Measurements from ENCODE around the gene GPR137C.
"Not testable (repeated sequence)": the region's sequence is repeated elsewhere in the genome, so short reads cannot be mapped to it uniquely, and the experiment has no call there.

GPR137C gene

DNA sequence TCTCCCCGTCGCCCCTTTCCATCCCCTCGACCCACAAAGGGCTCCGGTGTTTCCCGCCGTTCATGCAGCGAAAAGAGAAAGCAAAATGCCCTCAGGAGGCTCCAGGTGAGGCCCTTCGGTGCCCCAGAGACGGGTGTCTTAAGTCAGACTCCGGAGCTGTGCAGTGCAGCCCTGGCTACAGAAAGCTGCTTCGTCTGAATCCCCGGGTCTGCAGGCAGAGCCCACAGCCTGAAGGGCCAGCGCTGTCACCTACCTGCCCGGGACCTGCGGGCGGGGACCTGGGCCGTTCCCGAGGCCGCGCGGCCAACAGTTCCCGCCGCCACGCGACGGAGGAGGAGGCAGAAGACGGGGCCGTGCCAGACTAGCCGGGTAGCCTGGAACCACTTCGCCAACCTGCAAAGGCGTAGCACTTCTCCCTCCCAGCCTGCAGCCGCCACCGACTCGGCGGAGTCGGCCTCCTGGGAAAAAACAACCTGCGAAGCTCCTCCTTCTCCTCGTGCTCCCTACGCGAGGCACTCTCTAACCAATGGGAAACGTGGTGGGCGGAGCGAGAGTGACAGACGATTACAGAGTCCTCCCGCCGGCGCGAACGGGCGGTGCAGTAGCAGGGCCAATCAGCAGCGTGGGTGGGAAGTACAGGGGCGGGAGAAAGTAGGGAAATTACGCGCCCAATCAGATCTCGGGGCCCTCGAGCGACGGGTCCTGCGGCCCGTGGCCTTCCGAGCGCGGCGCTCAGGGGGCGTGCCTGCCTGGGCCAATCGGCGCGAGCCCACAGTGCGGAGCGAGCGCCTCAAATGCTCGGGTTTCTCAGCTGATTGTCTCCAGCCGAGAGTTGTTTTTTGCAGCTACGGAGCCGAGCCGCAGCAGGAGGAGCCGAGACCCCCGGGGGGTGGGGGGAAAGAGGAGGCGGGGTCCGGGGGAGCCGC is at the start of gene GPR137C, which contains the start of gene TXNDC16:
GPR137C (plus strand) TSS at position 774 of the 926 bp plus-strand sequence. CDS start 312 bp downstream, outside the sequence.
TXNDC16 (minus strand) TSS at position 443 of the 926 bp plus-strand sequence. CDS start 8,948 bp downstream, outside the sequence.
- DNase-seq: peak; percentile 100

- no peak for DNase-seq
Observed at GRCh38 chr14:52513249-52513648, 39.4 kb upstream of the GPR137C start.

DNA sequence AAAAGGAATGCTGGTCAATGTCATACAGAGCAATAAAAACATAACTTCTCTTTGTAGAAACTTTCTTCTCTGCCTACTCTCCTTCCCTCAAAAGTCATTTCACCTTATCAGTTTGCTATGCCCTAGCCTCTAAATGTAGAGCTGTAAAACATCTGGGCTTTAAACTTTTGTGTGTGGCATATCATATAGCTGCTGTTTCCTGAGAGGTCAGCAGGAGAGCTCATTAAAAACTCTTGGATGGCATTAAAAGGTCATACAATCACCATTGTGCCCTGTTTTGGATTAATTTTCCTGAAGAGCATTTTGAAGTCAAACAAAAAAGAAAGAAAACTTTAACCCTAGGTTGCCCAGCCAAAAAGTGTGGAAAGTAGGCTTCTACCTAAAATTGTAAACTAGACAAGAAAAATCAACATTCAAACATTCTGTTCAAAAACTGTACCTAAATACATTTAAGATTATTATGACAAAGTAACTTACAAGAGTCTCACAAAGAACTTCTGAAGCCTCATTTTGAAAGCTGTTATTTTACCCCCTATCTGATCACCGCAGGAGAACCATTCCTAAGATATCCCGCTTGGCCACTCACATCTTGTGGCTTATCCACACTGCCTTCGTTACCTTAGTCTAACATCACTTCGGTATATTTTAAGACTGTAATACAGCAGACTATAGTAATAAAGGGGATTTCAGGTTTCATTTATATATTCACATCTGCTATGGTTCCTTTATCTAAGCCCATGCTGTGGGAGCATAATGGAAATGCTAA is 38.4 kb upstream of the GPR137C start:
- no peak for DNase-seq

GRCh38 chr14:52522033-52522432 is 30.6 kb upstream of the GPR137C start:
- DNase-seq: no peak

DNA sequence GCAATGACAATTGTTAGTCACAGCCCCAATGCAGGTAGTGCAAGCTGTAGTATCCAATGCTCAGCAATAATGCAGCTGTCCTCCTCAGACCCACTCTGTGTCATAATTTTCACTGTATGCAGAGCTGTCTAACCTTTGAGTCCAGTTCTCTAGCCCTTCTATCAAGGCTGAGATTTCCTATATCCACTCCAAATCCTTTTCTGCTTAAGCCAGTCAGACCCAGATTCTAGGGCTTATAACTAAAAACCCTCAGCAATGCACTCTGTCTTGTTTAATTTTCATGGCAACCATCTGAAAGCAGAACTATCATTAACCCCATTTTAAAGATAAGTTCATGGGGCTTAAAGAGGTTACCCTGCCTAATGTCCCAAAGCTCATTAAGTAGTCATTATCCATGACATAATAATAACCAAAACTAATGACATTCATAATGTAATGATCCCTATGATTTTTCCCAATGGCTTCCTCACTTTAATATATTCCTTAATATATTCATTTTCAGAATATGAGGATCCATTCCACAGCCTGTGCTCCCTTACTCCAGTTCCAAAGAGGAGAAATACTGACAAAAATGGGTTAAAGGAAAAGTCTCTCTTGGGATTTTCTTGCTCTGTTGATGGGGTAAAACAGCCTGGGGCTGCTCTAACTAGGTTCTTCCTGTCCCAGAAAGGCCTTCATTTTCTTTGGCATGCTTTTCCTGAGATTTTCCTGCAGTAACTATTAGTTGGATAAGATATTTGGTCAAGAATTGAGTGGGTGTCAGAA is 29.9 kb upstream of the GPR137C start:
- no peak for DNase-seq

DNA sequence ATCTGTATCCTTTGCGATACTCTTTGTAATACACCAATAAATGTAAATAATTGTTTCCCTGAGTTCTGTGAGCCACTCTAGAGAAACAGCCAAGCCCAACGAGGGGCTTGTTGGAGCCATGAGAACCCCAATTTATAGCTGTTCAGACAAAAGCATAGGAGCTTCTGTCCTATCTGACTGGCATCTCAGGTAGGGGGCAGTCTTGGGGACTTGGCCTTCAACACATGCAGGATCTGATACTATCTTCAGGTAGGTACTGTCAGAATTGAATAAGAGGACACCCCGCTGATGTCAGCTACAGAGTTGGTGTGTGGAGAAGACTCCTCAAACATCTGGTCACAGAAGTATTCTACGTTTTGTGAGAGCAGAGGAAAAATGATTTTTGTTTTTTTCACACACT is 25.6 kb upstream of the GPR137C start:
- no peak for DNase-seq

- DNase-seq: no peak
Observed at GRCh38 chr14:52531481-52531880, 21.2 kb upstream of the GPR137C start.

DNA sequence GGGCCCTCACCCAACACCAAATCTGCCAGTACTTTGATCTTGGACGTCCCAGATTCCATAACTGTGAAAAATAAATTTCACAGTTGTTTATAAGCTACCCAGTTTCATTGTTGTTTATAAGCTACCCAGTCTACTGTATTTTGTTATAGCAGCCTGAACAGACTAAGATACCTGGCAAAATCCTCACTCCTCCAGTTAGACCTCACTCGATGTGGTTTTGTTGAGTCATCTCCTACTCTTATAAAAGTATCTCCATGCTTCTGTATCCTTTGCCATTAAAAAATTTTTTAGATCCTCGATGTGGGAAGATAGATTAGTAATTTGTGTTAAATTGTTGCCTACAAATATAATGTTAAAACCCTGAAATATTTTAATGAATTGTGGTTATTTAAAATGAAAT is 16.4 kb upstream of the GPR137C start:
- no peak for DNase-seq

DNA sequence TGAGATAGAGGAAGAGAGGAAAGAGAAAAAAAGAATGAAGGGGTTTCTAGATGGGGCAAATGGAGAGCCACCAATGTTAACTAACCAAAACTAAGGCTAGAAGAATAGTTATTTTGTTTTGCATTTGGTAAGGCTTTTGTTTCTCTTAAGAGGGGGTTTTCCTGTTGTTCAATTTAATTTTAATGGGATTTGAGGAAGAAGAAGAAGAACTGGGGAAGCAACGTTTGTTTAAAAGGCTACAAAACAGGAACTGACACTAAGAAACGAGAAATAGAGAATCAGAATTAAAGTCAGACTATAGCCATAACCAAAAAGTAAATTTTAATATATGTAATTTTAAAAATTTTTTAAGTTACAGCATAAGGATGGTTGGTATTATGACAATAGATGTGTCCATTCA is 14.0 kb upstream of the GPR137C start:
- DNase-seq: no peak

DNA sequence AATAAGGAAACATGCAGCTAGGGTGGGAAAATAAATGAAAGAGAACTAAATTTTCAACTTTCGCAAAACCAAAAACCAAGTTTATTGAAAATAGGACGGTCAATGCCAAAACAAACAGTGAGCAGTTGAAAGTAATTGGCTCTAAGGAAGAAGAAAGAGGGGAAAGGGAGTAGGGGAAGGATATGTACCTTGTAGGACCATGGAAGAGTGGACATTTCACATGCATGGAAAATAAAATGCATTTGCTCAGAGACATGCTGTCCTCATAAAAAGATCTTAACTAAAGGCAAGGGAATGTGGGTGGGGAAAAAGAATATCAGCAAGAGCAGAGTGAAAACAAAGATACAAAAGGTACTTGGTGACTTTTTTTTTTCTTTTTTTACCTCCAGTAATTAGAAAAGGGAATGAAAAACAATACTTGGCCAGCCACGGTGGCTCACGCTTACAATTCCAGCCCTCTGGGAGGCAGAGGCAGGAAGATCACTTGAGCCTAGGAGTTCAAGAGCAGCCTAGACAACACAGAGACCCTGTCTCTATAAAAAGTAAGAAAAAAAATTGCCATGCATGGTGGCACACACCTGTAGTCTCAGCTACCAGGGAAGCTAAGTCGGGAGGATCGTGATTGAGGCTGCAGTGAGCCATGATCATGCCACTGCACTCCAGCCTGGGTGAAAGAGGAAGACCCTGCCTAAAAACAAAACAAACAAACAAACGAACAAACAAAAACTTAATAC is 6.9 kb upstream of the GPR137C start:
- no peak for DNase-seq

DNA sequence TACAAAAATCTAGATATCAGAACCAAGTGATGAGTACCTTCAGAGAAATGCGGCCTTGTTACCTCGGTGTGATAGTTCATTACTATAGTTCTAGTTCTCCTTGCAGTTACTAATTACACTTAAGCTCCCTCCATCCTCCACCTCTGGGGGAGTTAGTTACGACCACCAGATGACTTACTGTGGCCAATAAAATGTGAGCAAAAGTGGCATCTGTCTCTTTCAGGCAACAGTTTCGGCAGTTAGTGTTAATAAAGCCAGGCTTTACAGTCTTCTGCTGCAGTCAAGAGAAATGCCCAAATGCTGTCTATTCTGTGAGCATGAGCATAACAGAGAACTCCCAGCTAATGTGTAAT is 6.3 kb upstream of the GPR137C start:
- DNase-seq: no peak

- no peak for DNase-seq
Observed at GRCh38 chr14:52547027-52547426, 5.6 kb upstream of the GPR137C start.

- DNase-seq: no peak
Observed at GRCh38 chr14:52547526-52547925, 5.1 kb upstream of the GPR137C start.

GRCh38 chr14:52550661-52551060 is 2.0 kb upstream of the GPR137C start:
- DNase-seq: no peak

- DNase-seq: no peak
Observed at GRCh38 chr14:52551205-52551604, 1.4 kb upstream of the GPR137C start.

DNA sequence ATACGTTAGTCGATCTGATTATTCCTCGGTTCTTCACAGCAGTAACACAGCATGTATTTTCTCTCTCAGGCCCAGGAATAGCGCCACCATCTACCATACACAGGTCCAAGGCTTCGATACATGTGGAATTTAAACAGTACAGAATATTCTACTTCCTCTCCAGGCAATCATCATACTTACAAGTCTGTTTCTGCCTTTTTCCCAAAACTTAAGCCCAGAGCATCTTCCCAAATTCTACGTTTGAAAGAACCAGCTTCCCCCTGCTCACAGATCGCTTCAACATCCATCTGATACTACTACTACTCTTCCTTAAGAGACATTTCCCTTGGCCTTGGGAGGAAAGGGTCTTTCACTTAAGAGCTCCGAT is 957 bp upstream of the GPR137C start:
- DNase-seq: no peak

DNA sequence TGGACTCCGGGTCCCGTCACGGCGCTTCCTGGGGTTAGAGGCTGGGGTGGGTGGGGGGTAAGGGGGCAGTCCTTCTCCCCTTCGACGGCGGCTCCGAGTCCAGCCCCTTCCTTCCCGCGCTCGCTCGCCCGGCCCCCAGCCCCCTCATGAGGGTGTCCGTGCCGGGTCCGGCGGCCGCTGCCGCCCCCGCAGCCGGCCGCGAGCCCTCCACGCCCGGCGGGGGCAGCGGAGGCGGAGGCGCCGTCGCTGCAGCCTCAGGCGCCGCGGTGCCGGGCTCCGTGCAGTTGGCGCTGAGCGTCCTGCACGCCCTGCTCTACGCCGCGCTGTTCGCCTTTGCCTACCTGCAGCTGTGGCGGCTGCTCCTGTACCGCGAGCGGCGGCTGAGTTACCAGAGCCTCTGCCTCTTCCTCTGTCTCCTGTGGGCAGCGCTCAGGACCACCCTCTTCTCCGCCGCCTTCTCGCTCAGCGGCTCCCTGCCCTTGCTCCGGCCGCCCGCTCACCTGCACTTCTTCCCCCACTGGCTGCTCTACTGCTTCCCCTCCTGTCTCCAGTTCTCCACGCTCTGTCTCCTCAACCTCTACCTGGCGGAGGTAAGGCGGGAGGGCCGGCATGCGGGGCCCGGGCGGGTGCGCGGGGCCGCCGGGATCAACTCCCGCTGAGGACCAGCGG is 500 bp downstream of the GPR137C start:
- DNase-seq: peak; percentile 46

DNA sequence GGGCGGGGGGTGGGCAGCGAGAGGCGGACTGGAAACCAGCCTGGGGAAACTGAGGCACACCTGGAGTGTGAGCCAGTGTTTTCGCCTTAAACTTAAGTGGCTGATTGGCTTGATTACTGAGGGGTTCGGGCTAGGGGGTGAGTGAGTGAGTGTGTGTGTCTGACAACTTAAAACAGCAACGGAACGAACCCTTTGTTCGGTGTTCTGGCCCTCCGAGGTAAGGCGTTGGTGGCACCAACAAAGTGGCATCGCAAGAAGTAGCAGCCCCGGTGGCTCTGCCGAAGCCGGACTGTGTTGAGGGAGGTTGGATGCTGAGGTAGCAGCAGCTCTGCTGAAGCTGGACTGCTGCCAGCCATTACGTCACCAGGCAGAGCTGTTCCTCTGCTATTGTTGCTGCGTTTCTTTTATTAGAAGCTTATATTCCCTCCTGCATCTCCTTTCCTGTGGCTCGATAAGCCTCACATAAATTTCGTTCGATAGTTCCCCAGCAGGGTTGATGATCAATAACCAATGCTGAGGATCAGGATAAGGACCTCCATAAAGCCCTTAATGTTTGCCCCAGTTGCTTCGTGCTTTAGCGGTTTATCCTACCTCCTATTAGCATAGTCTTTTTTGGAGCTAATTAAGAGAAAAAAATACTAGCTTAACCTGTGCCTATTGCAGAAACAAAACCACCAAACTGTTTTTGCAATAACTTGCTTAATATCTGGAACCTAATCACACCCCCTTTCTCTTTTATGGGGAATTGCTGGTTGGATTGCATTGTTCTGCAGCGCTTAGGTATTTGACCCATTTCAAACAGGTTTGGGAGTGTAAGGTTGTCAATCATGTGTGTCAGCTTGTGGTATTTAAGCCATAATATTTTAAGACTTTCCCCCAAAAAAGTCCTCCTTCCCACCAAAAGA is 1.3 kb downstream of the GPR137C start:
- DNase-seq: peak; percentile 82

DNA sequence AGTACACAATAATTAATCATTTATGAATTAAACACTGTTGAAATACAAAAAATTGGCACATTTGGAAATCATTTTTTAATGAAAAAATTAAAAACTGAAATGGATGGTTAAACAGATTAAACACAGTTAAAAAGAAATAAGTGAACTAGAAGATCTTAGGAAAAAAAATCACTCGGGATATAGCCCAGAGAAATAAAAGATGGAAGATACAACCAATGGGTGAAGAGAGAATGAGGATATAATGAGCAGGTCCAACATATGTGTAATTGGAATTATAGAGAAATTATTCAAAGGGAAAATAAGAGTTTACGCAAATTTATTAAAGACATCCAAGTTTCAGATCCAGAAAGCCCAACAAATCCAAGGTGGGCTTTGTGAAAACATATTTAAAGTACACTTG is 6.1 kb downstream of the GPR137C start:
- DNase-seq: no peak

DNA sequence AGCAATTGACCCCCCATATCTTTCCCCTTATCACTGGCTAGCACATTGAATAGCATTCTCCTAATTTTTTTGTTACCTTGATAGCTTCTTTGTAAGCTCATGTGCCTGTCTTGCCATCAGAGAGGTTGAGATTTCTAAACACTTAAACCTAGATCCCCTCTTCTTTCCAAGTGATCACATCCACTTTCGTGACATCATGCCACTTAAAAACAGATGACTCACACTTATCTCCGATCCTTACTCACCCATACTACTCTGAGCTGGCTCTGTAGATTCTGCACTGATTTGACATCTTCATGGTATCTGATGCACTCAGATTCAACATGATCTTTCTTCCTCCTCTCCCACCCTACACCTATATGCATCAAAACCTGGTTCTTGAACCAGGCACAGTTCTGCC is 10.5 kb downstream of the GPR137C start:
- no peak for DNase-seq

DNA sequence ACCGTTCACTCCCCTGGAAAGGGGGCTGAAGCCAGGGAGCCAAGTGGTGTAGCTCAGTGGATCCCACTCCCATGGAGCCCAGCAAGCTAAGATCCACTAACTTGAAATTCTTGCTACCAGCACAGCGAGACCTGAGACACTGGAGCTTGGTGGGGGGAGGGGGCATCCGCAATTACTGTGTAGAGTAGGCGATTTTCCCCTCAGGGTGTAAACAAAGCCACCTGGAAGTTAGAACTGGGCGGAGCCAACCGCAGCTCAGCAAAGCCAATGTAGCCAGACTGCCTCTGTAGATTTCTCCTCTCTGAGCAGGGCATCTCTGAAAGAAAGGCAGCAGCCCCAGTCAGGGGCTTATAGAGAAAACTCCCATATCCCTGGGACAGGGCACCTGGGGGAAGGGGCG is 15.8 kb downstream of the GPR137C start:
- not testable (repeated sequence) for DNase-seq

Measured in activated naive CD4-positive, alpha-beta T cell treated with anti-CD3 and anti-CD28 coated beads, Interleukin-2, amount 50 U/mL, for 16 hours (primary cell).